HG02938 (cell line): Measurements from ENCODE around the gene RBM15.
A peak's percentile ranks its signal among the peaks of the same experiment; 100 is the strongest.

Experiments used
- ATAC-seq: cut with Tn5 transposase; IDR thresholded peaks from one replicate; pipeline ENCODE4 v1.9.1; 2021; ENCODE audit warnings: mild to moderate bottlenecking, moderate library complexity; ENCODE audit not compliant: unreplicated experiment

Gene RBM15

DNA sequence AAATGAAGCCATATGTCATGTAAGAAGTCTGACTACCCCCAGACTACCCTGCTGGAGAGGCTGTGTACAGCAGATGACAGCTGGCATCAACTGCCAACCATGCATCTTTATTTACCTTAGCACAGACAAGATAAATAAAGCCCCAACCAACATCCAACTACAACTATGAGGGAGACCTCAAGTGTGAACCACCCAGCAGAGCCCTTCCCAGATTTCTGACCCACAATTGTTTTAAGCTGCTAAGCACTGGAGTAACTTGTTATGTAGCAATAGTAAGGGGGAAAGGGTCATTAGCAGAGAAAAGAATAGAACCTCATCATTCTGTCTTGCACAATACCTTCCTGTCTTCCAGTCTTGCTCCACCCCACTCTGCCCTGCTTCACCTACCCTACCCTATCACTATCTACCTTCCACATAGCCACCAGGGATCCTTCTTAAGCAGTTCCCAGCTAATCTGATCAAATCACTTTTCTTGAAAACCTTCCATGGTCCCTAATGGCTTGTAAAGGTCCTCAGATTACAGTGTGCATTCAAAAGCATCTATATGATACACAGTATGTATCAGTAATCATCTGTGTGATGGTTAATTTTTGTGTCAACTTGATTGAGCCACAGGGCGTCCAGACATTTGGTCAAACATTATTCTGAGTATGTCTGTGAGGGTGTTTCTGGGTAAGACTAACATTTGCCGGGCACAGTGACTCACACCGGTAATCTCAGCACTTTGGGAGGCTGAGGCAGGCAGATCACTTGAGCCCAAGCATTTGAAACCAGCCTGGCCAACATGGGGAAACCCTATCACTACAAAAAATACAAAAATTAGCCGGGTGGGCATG lies 19.6 kb upstream of the RBM15 start:
- no peak for ATAC-seq

DNA sequence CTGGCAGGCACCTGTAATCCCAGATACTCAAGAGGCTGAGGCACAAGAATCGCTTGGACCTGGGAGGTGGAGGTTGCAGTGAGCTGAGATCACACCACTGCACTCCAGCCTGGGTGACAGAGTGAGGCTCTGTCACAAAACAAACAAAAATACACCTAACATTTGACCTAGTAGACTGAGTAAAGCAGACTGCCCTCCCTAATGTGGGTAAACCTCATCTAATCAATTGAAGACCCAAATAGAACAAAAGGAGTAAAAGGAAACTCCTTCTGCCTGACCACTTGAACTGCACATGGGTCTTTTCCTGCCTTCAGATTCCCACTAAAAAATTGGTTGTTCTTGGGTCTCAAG lies 19.0 kb upstream of the RBM15 start:
- no peak for ATAC-seq

DNA sequence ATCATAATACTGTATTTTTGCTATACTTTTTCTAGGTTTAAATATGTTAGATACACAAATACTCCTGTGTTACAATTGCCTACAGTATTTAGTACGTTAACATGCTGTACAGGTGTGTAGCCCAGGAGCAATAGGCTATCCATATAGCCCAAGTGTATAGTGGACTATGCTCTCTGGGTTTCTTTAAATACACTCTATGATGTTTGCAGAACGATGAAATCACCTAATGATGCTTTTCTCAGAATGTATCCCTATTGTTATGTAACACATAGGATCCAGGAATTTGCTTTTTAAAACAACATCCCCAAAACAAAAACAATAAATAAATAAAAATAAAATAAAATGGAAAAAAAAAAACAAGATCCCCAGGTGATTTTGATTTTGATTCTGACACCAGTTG lies 18.1 kb upstream of the RBM15 start:
- ATAC-seq = no peak

DNA sequence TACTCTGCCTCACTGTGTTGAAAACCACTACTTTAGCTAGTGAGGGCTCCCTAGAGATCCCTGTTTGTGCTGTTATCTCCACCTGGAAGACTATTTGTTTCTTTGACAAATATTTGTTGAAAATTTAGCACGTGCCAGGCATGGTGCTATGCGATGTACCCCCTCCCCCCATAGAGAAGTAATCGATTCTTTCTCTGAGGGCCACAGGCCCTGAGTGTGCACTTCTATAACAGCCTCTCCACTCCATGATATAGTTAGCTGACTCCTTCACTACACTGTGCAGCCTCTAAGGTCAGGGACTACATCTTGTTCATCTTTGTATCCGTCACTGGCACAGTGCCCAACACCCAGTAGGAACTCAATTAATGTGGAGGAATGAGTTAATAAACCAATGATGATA lies 17.3 kb upstream of the RBM15 start:
- no peak for ATAC-seq

GRCh38 chr1:110324667-110325066 lies 14.5 kb upstream of the RBM15 start:
- ATAC-seq = no peak

DNA sequence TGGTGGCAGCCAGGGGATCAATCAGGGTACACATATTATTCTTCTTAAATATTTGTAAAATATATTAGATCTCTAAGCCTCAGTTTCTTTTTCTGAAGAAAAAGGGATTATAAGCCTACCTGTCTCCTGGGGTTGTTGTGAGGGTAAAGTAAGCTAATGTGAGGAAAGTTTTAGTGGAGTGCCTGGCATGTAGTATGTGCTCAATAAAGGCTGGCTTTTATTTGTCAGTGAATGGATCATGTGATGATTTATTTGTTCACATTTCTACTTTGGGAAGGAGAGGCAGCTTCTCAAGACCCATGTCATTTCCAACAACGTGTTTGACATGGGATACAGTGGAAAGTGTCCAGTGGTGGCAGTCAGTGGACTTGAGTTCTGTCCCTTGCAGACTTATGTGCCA lies 12.4 kb upstream of the RBM15 start:
- ATAC-seq = no peak

GRCh38 chr1:110328274-110328673 lies 10.9 kb upstream of the RBM15 start:
- no peak for ATAC-seq

DNA sequence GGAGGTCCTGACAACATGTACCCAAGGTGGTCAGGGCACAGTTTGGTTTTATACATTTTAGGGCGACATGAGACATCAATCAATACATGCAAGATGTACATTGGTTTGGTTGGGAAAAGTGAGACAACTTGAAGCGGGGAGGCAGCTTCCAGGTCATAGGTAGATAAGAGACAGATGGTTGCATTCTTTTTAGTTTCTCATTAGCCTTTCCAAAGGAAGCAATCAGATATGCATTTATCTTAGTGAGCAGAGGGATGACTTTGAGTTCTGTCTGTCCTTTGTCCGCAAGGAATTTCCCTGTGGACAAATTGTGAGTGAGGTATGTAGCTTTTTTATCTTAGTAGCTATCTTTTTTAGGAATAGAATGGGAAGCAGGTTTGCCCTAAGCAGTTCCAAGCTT lies 10.5 kb upstream of the RBM15 start:
- no peak for ATAC-seq

DNA sequence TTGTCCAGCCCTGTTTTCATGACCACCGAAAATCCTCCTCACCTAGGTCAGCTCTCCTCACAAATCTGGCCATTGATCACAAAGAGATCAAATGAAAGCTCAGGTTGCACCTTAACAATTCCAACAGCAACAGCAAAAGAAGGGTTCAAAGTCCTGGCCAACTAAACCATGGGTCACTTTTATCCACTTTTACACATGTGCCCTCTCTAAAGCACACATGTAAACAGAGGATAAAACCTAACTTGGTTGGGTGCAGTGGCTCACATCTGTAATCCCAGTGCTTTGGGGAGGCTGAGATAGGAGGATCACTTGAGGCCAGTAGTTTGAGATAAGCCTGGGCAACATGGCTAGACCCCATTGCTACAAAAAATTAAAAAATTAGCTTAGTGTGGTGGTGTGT lies 3.9 kb upstream of the RBM15 start:
- no peak for ATAC-seq

- ATAC-seq = no peak
These were observed 2.7 kb upstream of the RBM15 start for GRCh38 chr1:110336300-110337039.

DNA sequence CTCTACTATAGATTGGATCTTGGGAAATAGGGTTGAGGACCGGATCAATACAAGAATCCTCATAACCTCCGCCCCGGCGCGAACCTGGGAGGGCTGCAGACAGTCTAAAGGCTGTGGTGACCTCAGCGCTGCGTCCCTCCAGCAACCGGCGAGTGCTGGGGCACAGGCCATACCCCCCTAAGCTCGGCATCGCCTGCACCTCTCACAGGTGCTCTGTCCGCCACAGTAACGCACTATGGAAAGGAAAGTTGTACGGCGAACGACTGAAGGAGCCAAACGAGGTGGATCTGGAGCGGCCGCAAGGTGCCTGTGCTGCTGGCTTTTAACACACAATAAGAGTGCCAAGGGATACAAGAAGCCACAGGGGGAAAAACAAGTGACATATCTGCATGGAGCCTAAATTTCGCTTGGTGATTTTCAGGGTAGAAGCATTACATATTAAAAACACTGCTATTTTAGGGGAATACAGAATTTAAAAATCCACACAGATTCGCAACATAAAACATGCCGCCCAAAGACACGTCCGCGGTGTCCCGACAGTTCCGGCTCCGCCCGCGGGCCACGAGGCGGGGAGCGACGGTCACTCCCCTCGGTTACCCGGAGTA lies 1.4 kb upstream of the RBM15 start:
- no peak for ATAC-seq

DNA sequence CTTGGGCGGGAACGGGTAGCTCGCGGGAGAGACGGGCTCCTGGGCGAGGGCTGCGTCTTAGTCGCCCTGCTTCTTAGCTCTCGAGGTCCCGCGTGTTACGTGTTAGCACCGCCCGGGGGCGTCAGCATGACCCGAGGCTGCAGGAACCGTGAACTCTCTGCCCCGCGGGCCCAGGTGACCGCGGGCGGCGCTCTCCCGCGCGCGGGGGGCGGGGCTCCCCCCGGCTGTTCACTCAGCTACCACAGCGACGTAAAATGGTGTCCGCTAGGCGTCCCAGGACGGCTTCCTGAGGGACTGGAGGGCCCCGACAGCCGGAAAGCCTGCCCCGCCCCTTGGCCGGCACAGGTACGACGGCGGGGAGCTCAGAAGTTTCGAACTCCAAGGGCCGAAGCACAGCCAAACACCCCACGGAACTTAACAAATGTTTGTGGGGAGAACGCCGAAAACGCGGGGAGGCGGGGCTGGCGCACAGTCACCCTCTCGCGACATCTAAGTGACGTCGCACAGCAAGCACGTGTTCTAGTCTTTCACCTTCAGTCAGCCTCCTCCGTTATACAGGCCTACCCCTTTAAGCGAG lies 780 bp upstream of the RBM15 start:
- ATAC-seq = peak; percentile 73

DNA sequence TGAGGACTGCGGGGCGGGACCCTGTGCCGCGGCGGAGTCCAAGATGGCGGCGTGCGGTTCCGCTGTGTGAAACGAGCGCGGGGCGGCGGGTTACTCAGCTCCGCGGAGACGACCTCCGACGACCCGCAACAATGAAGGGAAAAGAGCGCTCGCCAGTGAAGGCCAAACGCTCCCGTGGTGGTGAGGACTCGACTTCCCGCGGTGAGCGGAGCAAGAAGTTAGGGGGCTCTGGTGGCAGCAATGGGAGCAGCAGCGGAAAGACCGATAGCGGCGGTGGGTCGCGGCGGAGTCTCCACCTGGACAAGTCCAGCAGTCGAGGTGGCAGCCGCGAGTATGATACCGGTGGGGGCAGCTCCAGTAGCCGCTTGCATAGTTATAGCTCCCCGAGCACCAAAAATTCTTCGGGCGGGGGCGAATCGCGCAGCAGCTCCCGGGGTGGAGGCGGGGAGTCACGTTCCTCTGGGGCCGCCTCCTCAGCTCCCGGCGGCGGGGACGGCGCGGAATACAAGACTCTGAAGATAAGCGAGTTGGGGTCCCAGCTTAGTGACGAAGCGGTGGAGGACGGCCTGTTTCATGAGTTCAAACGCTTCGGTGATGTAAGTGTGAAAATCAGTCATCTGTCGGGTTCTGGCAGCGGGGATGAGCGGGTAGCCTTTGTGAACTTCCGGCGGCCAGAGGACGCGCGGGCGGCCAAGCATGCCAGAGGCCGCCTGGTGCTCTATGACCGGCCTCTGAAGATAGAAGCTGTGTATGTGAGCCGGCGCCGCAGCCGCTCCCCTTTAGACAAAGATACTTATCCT lies 430 bp downstream of the RBM15 start:
- peak; percentile 1 for ATAC-seq

- no peak for ATAC-seq
These were observed 961 bp downstream of the RBM15 start for GRCh38 chr1:110340207-110340468.

GRCh38 chr1:110341146-110341871 lies 2.1 kb downstream of the RBM15 start:
- ATAC-seq = no peak

DNA sequence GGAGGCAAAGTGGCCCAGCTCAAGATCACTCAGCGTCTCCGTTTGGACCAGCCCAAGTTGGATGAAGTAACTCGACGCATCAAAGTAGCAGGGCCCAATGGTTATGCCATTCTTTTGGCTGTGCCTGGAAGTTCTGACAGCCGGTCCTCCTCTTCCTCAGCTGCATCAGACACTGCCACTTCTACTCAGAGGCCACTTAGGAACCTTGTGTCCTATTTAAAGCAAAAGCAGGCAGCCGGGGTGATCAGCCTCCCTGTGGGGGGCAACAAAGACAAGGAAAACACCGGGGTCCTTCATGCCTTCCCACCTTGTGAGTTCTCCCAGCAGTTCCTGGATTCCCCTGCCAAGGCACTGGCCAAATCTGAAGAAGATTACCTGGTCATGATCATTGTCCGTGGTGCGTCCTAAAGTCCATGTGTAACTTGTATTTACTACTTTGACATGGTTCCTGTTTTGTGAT lies 2.7 kb downstream of the RBM15 start:
- ATAC-seq = no peak

DNA sequence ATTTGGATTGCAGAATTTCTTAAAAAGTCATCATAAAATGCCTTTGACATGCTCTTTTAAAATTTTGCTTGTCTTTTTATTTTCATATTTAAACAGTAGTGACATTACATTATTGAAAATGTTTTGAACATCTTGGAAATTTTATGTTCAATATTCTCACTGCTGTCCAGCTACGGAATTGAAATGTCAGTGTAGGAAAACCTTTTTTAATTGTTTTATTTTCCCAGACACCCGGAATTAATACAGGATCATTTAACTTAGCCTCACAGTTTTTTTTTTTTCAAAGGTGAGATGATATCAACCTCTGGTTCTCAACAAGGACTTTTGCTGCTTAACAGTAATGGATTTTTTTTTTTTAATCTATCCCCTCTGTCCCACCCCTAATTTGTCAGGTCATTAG lies 4.1 kb downstream of the RBM15 start:
- ATAC-seq = no peak

- ATAC-seq = no peak
These were observed 5.0 kb downstream of the RBM15 start for GRCh38 chr1:110344152-110344551.

- no peak for ATAC-seq
These were observed 6.3 kb downstream of the RBM15 start for GRCh38 chr1:110345480-110345879.

GRCh38 chr1:110346690-110347089 lies 7.5 kb downstream of the RBM15 start:
- no peak for ATAC-seq
